GM12878 (cell line): ENCODE measurements around the gene SETD5. TPM values are rescaled to one million over a fixed set of nuclear protein-coding genes. Genes with fewer than 3 reads are reported as not detected.

Experiments used
- ATAC-seq: fragments of 200-7000 bp; cut with Tn5 transposase; 3 replicates; pipeline ENCODE4 v1.9.1; 2020; ENCODE audit warnings: mild to moderate bottlenecking, moderate library complexity
- BruUV-seq: library from RNA; stranded (reverse); fragments of 400-500 nt; replicated peaks from 2 replicates; lab custom pipeline; 2021; lab: Mats Ljungman, UMichigan
- CTCF ChIA-PET: fragments of 300-600 bp; sonication (Branson Sonifier 250); formaldehyde crosslinking; extraction: SDS; loops from one replicate; lab custom pipeline; 2021; ENCODE audit warnings: inconsistent platforms; lab: Yijun Ruan, JAX
- POLR2A ChIA-PET: fragments of 350-600 bp; formaldehyde crosslinking; extraction: SDS; loops from one replicate; lab custom pipeline; 2021; ENCODE audit warnings: inconsistent platforms; lab: Charles Lee
- RAD21 ChIA-PET: fragments of 300-600 bp; sonication (Branson Sonifier 250); formaldehyde crosslinking; loops from one replicate; lab custom pipeline; 2023; ENCODE audit warnings: antibody characterized with exemption; ENCODE audit not compliant: unreplicated experiment; lab: Charles Lee
- SMC1A ChIA-PET: fragments of 300-600 bp; sonication (Branson Sonifier 250); formaldehyde crosslinking; loops from one replicate; lab custom pipeline; 2023; ENCODE audit not compliant: unreplicated experiment, uncharacterized antibody; lab: Charles Lee
- DNase-seq: peaks from one replicate; pipeline ENCODE4 v3.0.0-alpha.2; 2011; ENCODE audit warnings: low read depth, low spot score
- FAIRE-seq: peaks from 3 replicates; lab custom pipeline; 2011; peaks lifted over from hg19 to GRCh38; lab: Jason Lieb, UNC
- H2AFZ ChIP-seq: 2 replicates; pipeline ENCODE4 v1.6.0; 2011; ENCODE audit warnings: low read depth, low read length, control low read depth; ENCODE audit not compliant: control insufficient read depth
- H3K27ac ChIP-seq: 2 replicates; pipeline ENCODE4 v1.5.1; 2011; ENCODE audit warnings: control low read depth; ENCODE audit not compliant: control insufficient read depth, insufficient read depth
- H3K27me3 ChIP-seq, 2 experiments: replicated peaks in 1 of 2; 2 replicates each; pipeline versions ENCODE4 v1.6.0 to v1.6.1; 2011; ENCODE audit warnings: low read length in 1 of 2; ENCODE audit not compliant: control insufficient read depth in 2 of 2, insufficient read depth in 2 of 2
- H3K36me3 ChIP-seq, 2 experiments: 2 replicates each; pipeline ENCODE4 v1.5.1; 2011; ENCODE audit warnings: low read length in 1 of 2; ENCODE audit not compliant: control insufficient read depth in 2 of 2, insufficient read depth in 2 of 2
- H3K4me1 ChIP-seq: 2 replicates; pipeline ENCODE4 v1.6.1; 2011; ENCODE audit warnings: mild to moderate bottlenecking, low read length, moderate library complexity, mixed read lengths; ENCODE audit not compliant: control insufficient read depth, insufficient read depth
- H3K4me2 ChIP-seq: 2 replicates; pipeline ENCODE4 v1.6.0; 2011; ENCODE audit warnings: control low read depth; ENCODE audit not compliant: control insufficient read depth, insufficient read depth
- H3K4me3 ChIP-seq: fragments of 200-600 bp; sonication (generic); 2 replicates; pipeline ENCODE4 v1.5.1; 2016
- H3K79me2 ChIP-seq: 2 replicates; pipeline ENCODE4 v1.6.0; 2011; ENCODE audit warnings: low read length; ENCODE audit not compliant: control insufficient read depth, insufficient read depth
- H3K9ac ChIP-seq: 2 replicates; pipeline ENCODE4 v1.8.0; 2011; ENCODE audit warnings: low read length, control low read depth, mixed read lengths; ENCODE audit not compliant: control insufficient read depth, insufficient read depth
- H3K9me3 ChIP-seq: replicated peaks from 3 replicates; pipeline ENCODE4 v1.5.1; 2011; ENCODE audit warnings: mild to moderate bottlenecking, low read length; ENCODE audit not compliant: control insufficient read depth, insufficient read depth
- H4K20me1 ChIP-seq: 2 replicates; pipeline ENCODE4 v1.6.0; 2011; ENCODE audit not compliant: control insufficient read depth, insufficient read depth
- BMI1 ChIP-seq: fragments of 450-650 bp; IDR thresholded peaks from 2 replicates; pipeline ENCODE4 v1.6.1; 2016; ENCODE audit warnings: mild to moderate bottlenecking, moderate library complexity, borderline replicate concordance
- EED ChIP-seq: sonication (generic); IDR thresholded peaks from 2 replicates; pipeline ENCODE4 v1.6.1; 2016; ENCODE audit warnings: antibody characterized with exemption, low read depth
- EGR1 ChIP-seq, 2 experiments: IDR thresholded peaks; 1 replicate in 1 of 2; 2 replicates in 1 of 2; pipeline ENCODE4 v1.6.1; 2011 to 2012; ENCODE audit warnings: low read depth in 2 of 2, low read length in 2 of 2, borderline replicate concordance in 1 of 2, mild to moderate bottlenecking in 1 of 2, moderate library complexity in 1 of 2
- EP300 ChIP-seq, 2 experiments: fragments of 150-350 bp in 1 of 2; IDR thresholded peaks; 2 replicates each; pipeline ENCODE4 v1.6.1; 2011 to 2012; ENCODE audit warnings: low read depth in 2 of 2, low read length in 2 of 2, borderline replicate concordance in 1 of 2, improper control_type of control experiment in 1 of 2, inconsistent platforms in 1 of 2; ENCODE audit not compliant: control insufficient read depth in 1 of 2
- FOS ChIP-seq: IDR thresholded peaks from 3 replicates; pipeline ENCODE4 v1.6.1; 2011; ENCODE audit warnings: borderline replicate concordance; ENCODE audit not compliant: insufficient read length; ENCODE audit errors: extremely low read depth
- JUND ChIP-seq: IDR thresholded peaks from 2 replicates; pipeline ENCODE4 v1.6.1; 2012; ENCODE audit warnings: low read depth, mild to moderate bottlenecking, low read length, improper control_type of control experiment, moderate library complexity
- KLF5 ChIP-seq: fragments of 450-650 bp; IDR thresholded peaks from 2 replicates; pipeline ENCODE4 v1.6.1; 2014; ENCODE audit warnings: mild to moderate bottlenecking; ENCODE audit not compliant: partially characterized antibody
- RBBP5 ChIP-seq: fragments of 200-600 bp; sonication (generic); conservative IDR thresholded peaks from 2 replicates; pipeline ENCODE4 v1.6.1; 2016
- TARDBP ChIP-seq: IDR thresholded peaks from 2 replicates; pipeline ENCODE4 v1.6.1; 2016; ENCODE audit warnings: borderline replicate concordance
- TCF12 ChIP-seq: IDR thresholded peaks from 2 replicates; pipeline ENCODE4 v1.6.1; 2011; ENCODE audit warnings: low read depth, mild to moderate bottlenecking, low read length
- YBX1 ChIP-seq: fragments of 450-650 bp; IDR thresholded peaks from 2 replicates; pipeline ENCODE4 v1.6.1; 2016; ENCODE audit warnings: antibody characterized with exemption
- ZNF622 ChIP-seq: fragments of 450-650 bp; IDR thresholded peaks from 2 replicates; pipeline ENCODE4 v1.6.1; 2017; ENCODE audit warnings: mild to moderate bottlenecking, inconsistent platforms
- WGBS: methylation state at CpG from one replicate; pipeline ENCODE4 v1.1.6; 2016; ENCODE audit warnings: low lambda C conversion rate; ENCODE audit not compliant: insufficient replicate concordance, insufficient coverage; ENCODE audit errors: missing lambda C conversion rate; 5-methylcytosine and 5-hydroxymethylcytosine counted together
- in situ Hi-C: fragments of 300-500 bp; cut with MboI; formaldehyde crosslinking; loops from 9 replicates; pipeline ENCODE4 v1.14.3; 2018; ENCODE audit warnings: mixed read lengths
- intact Hi-C: fragments of 100-400 bp; cut with micrococcal nuclease; formaldehyde crosslinking; loops from one replicate; pipeline ENCODE4 v1.14.2; 2022; ENCODE audit not compliant: unreplicated experiment
- polyA plus RNA-seq, 11 experiments: library from polyadenylated mRNA; depleted of rRNA in 4 of 11; unstranded in 6 of 11; stranded (reverse) in 5 of 11; fragments of >200 nt; fragmentation: Nextera tagmentation in 4 of 11; fragmentation: Illumina TruSeq in 1 of 11; extraction: Ambion mirVana in 4 of 11; extraction: Trizol in 1 of 11; gene quantifications; 1 replicate in 1 of 11; 2 replicates in 10 of 11; pipeline versions ENCODE4 v1.2.1 to v1.2.3, GENCODE V29; 2011 to 2016; ENCODE audit warnings: inconsistent platforms in 2 of 11, missing spikeins in 2 of 11, low read depth in 1 of 11
- total RNA-seq, 4 experiments: library from RNA; depleted of rRNA in 3 of 4; stranded (reverse); fragments of >200 nt in 3 of 4; fragmentation: Illumina TruSeq in 1 of 4; extraction: Trizol in 1 of 4; gene quantifications; 2 replicates each; pipeline versions ENCODE4 v1.2.1 to v1.2.3, GENCODE V29; 2013 to 2021
- TF ChIP-seq, protein P1 (sequence below): fragments of 450-650 bp; IDR thresholded peaks from 2 replicates; pipeline ENCODE4 v1.6.1; 2014; ENCODE audit warnings: mild to moderate bottlenecking
- TF ChIP-seq, protein P2 (sequence below): fragments of 450-650 bp; formaldehyde crosslinking; IDR thresholded peaks from 2 replicates; pipeline ENCODE4 v1.4.0; 2020; ENCODE audit warnings: mild to moderate bottlenecking, moderate library complexity
- TF ChIP-seq, protein P3 (sequence below): IDR thresholded peaks from 2 replicates; pipeline ENCODE4 v1.6.1; 2011; ENCODE audit warnings: mild to moderate bottlenecking, low read depth, low read length, moderate library complexity; ENCODE audit not compliant: insufficient replicate concordance

Gene SETD5
- total and polyA plus RNA-seq, 10 of the 15 experiments (the other 5 are each of a cell fraction or from before 2014, with no cell fraction given): 8.2 to 94.0 (median 55.4) TPM

DNA sequence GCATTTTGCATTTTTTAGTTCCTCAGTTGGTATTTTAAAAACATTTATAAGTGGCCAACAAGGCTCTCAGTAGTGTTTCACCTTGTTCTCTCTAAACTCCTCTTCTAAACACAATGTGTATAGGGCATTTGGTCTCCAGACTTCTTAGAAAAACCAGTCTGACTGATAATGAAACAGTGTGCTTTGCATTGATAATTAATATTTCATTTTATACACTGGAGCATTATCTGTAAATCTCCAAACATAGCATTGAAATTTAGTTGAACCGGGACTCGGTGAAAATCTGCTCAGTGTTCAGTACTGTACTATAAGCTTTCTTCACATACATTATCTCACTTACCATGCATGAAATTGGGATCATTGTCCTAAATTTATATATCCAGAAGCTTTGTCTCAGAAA is 53.6 kb downstream of the SETD5 start:
- peaks cover 20 to 34% of the 10 kb centered on the region in 2 experiments for H3K36me3 ChIP-seq
- intact Hi-C loops: no loop called here
- POLR2A ChIA-PET: interaction anchor here (2.0 kb wide), 1 partner anchor 46 kb away, joined by 4 read pairs; no protein-coding TSS in a partner anchor
- no peak overlapping the region for H3K9ac ChIP-seq
- H3K4me1 ChIP-seq: no peaks in the 10 kb centered on the region
- ATAC-seq: no peak
- no peak overlapping the region for H3K27ac ChIP-seq
- RAD21 ChIA-PET: no interaction called here
- no peak overlapping the region for H2AFZ ChIP-seq
- FAIRE-seq: no peak
- H4K20me1 ChIP-seq: no peaks in the 10 kb centered on the region
- CTCF ChIA-PET: interaction anchor here (1.2 kb wide), 1 partner anchor 98 kb away, joined by 8 read pairs; no protein-coding TSS in a partner anchor
- no peak overlapping the region for H3K4me2 ChIP-seq
- in situ Hi-C loops: no loop called here
- WGBS: 90% methylated on average over 2 of the region's 2 CpGs
- DNase-seq: no peak
- no peaks in the 10 kb centered on the region for H3K9me3 ChIP-seq
- BruUV-seq: no TSS peak
- H3K79me2 ChIP-seq: no peaks in the 10 kb centered on the region
- SMC1A ChIA-PET: interaction anchor here (1.4 to 1.5 kb wide), 2 partner anchors 53 to 57 kb away, joined by 4 read pairs; no protein-coding TSS in a partner anchor
- H3K27me3 ChIP-seq: no peaks in the 10 kb centered on the region
- TF ChIP-seq EED (no peak), ZNF622 (no peak), TCF12 (no peak), FOS (no peak), EGR1 (IDR thresholded peaks at IDR 0.05; ENCODE audit: borderline replicate concordance in 1 of 2, low read depth in 2 of 2, low read length in 2 of 2) (no peak), BMI1 (no peak), YBX1 (no peak), JUND (no peak), RBBP5 (no peak), TARDBP (no peak), KLF5 (no peak), EP300 (IDR thresholded peaks at IDR 0.05; ENCODE audit: borderline replicate concordance in 1 of 2, control insufficient read depth in 1 of 2, low read depth in 2 of 2, low read length in 2 of 2) (no peak)
- TF ChIP-seq, protein P1, sequence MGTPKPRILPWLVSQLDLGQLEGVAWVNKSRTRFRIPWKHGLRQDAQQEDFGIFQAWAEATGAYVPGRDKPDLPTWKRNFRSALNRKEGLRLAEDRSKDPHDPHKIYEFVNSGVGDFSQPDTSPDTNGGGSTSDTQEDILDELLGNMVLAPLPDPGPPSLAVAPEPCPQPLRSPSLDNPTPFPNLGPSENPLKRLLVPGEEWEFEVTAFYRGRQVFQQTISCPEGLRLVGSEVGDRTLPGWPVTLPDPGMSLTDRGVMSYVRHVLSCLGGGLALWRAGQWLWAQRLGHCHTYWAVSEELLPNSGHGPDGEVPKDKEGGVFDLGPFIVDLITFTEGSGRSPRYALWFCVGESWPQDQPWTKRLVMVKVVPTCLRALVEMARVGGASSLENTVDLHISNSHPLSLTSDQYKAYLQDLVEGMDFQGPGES: no peak
- TF ChIP-seq, protein P2, sequence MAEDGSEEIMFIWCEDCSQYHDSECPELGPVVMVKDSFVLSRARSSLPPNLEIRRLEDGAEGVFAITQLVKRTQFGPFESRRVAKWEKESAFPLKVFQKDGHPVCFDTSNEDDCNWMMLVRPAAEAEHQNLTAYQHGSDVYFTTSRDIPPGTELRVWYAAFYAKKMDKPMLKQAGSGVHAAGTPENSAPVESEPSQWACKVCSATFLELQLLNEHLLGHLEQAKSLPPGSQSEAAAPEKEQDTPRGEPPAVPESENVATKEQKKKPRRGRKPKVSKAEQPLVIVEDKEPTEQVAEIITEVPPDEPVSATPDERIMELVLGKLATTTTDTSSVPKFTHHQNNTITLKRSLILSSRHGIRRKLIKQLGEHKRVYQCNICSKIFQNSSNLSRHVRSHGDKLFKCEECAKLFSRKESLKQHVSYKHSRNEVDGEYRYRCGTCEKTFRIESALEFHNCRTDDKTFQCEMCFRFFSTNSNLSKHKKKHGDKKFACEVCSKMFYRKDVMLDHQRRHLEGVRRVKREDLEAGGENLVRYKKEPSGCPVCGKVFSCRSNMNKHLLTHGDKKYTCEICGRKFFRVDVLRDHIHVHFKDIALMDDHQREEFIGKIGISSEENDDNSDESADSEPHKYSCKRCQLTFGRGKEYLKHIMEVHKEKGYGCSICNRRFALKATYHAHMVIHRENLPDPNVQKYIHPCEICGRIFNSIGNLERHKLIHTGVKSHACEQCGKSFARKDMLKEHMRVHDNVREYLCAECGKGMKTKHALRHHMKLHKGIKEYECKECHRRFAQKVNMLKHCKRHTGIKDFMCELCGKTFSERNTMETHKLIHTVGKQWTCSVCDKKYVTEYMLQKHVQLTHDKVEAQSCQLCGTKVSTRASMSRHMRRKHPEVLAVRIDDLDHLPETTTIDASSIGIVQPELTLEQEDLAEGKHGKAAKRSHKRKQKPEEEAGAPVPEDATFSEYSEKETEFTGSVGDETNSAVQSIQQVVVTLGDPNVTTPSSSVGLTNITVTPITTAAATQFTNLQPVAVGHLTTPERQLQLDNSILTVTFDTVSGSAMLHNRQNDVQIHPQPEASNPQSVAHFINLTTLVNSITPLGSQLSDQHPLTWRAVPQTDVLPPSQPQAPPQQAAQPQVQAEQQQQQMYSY (CRISPR knock-in tag): no peak
- TF ChIP-seq, protein P3, sequence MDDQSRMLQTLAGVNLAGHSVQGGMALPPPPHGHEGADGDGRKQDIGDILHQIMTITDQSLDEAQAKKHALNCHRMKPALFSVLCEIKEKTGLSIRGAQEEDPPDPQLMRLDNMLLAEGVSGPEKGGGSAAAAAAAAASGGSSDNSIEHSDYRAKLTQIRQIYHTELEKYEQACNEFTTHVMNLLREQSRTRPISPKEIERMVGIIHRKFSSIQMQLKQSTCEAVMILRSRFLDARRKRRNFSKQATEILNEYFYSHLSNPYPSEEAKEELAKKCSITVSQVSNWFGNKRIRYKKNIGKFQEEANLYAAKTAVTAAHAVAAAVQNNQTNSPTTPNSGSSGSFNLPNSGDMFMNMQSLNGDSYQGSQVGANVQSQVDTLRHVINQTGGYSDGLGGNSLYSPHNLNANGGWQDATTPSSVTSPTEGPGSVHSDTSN: no peak
- no peak overlapping the region for H3K4me3 ChIP-seq
